GM13977 (cell line): ENCODE measurements around the gene SLC19A1.

ENCODE experiments used
- DNase-seq: peaks from one replicate; pipeline ENCODE4 v3.0.0; 2012; ENCODE audit warnings: low spot score
- CTCF ChIP-seq: IDR thresholded peaks from 2 replicates; pipeline ENCODE4 v1.5.1; 2012; ENCODE audit warnings: mild to moderate bottlenecking, control low read depth; ENCODE audit not compliant: insufficient read depth; ENCODE audit errors: extremely low read depth, missing control alignments
- in situ Hi-C: fragments of 300-500 bp; cut with MboI; formaldehyde crosslinking; loops from one replicate; pipeline ENCODE4 v1.12.0; 2022; ENCODE audit warnings: low sequenced_read_pairs, low pct_unique_long_range_greater_than_20kb, mixed read lengths, inconsistent platforms; ENCODE audit not compliant: unreplicated experiment

Gene SLC19A1

GRCh38 chr21:45484318-45484717 is 57.9 kb downstream of the SLC19A1 start:
- no peak for TF ChIP-seq CTCF
- in situ Hi-C loops: no loop called here
- DNase-seq: no peak

GRCh38 chr21:45482899-45483821 is 59.1 kb downstream of the SLC19A1 start:
- no peak for TF ChIP-seq CTCF
- in situ Hi-C loops: no loop called here
- DNase-seq: no peak

GRCh38 chr21:45481977-45482898 is 60.0 kb downstream of the SLC19A1 start:
- no peak for TF ChIP-seq CTCF
- in situ Hi-C loops: no loop called here
- no peak for DNase-seq

GRCh38 chr21:45481566-45481965 is 60.7 kb downstream of the SLC19A1 start:
- no peak for TF ChIP-seq CTCF
- DNase-seq: no peak
- in situ Hi-C loops: no loop called here

GRCh38 chr21:45480701-45481500 is 61.3 kb downstream of the SLC19A1 start:
- no peak for DNase-seq
- in situ Hi-C loops: no loop called here
- TF ChIP-seq CTCF: no peak
